PC-3 (cell line): Measurements from ENCODE around the gene LMOD1. TPM values are rescaled to one million over a fixed set of nuclear protein-coding genes. Genes with fewer than 3 reads are reported as not detected.
A peak's percentile ranks its signal among the peaks of the same experiment; 100 is the strongest.

Experiments
- ATAC-seq: fragments of 200-7000 bp; cut with Tn5 transposase; 2 replicates; pipeline ENCODE4 v1.9.1; 2020; ENCODE audit warnings: mild to moderate bottlenecking, moderate library complexity
- BruUV-seq: library from RNA; stranded (reverse); fragments of 400-500 nt; replicated peaks from 2 replicates; lab custom pipeline; 2021; lab: Mats Ljungman, UMichigan
- CTCF ChIA-PET: fragments of 300-600 bp; sonication (Branson Sonifier 250); formaldehyde crosslinking; loops from one replicate; lab custom pipeline; 2022; ENCODE audit warnings: antibody characterized with exemption; lab: Charles Lee
- POLR2A ChIA-PET: fragments of 300-600 bp; sonication (Branson Sonifier 250); formaldehyde crosslinking; loops from one replicate; lab custom pipeline; 2022; ENCODE audit warnings: antibody characterized with exemption; ENCODE audit not compliant: unreplicated experiment; lab: Charles Lee
- DNase-seq: peaks from one replicate; pipeline ENCODE4 v3.0.0-alpha.2; 2015
- H2AFZ ChIP-seq: fragments of 300-600 bp; sonication (generic); 2 replicates; pipeline ENCODE4 v1.6.0; 2016; ENCODE audit warnings: antibody characterized with exemption, low read length
- H3F3A ChIP-seq: fragments of 300-600 bp; sonication (generic); one replicate; pipeline ENCODE4 v1.6.0; 2017; ENCODE audit warnings: antibody characterized with exemption, low read length, control low read depth, mild to moderate bottlenecking; ENCODE audit not compliant: unreplicated experiment
- H3K27ac ChIP-seq: fragments of 300-600 bp; sonication (generic); 2 replicates; pipeline ENCODE4 v1.5.1; 2016; ENCODE audit warnings: mild to moderate bottlenecking, low read length
- H3K27me3 ChIP-seq: fragments of 300-600 bp; sonication (generic); 2 replicates; pipeline ENCODE4 v1.6.1; 2016; ENCODE audit warnings: low read length, mixed read lengths
- H3K36me3 ChIP-seq: fragments of 300-600 bp; sonication (generic); 2 replicates; pipeline ENCODE4 v1.6.1; 2016; ENCODE audit warnings: low read depth, mixed run types, low read length, mixed read lengths
- H3K4me1 ChIP-seq: fragments of 300-600 bp; sonication (generic); 2 replicates; pipeline ENCODE4 v1.5.1; 2016; ENCODE audit warnings: low read length; ENCODE audit not compliant: insufficient read depth
- H3K4me2 ChIP-seq: fragments of 300-600 bp; sonication (generic); 2 replicates; pipeline ENCODE4 v1.6.0; 2016; ENCODE audit warnings: low read length
- H3K4me3 ChIP-seq: fragments of 300-600 bp; sonication (generic); 2 replicates; pipeline ENCODE4 v1.5.1; 2016; ENCODE audit warnings: mild to moderate bottlenecking, low read length, mixed read lengths
- H3K79me2 ChIP-seq: fragments of 300-600 bp; sonication (generic); 2 replicates; pipeline ENCODE4 v1.6.1; 2017; ENCODE audit warnings: low read length, mixed read lengths
- H3K9ac ChIP-seq: fragments of 300-600 bp; sonication (generic); 2 replicates; pipeline ENCODE4 v1.6.0; 2016; ENCODE audit warnings: mild to moderate bottlenecking, low read length
- H3K9me2 ChIP-seq: fragments of 300-600 bp; sonication (generic); replicated peaks from 2 replicates; pipeline ENCODE4 v1.6.1; 2016; ENCODE audit warnings: mixed run types, low read length, mixed read lengths
- H3K9me3 ChIP-seq: fragments of 300-600 bp; sonication (generic); 2 replicates; pipeline ENCODE4 v1.6.1; 2016; ENCODE audit warnings: low read length, mixed read lengths
- H4K20me1 ChIP-seq: fragments of 300-600 bp; sonication (generic); 2 replicates; pipeline ENCODE4 v1.6.1; 2016; ENCODE audit warnings: low read length, mixed read lengths
- CTCF ChIP-seq: fragments of 300-600 bp; sonication (generic); conservative IDR thresholded peaks from 2 replicates; pipeline ENCODE4 v1.5.1; 2017; ENCODE audit warnings: antibody characterized with exemption, low read depth, mild to moderate bottlenecking, low read length
- EZH2 ChIP-seq: fragments of 300-600 bp; sonication (generic); IDR thresholded peaks from one replicate; pipeline ENCODE4 v1.6.1; 2017; ENCODE audit warnings: antibody characterized with exemption, mild to moderate bottlenecking, low read length; ENCODE audit not compliant: unreplicated experiment
- EZH2phosphoT487 ChIP-seq: fragments of 300-600 bp; sonication (generic); IDR thresholded peaks from 2 replicates; pipeline ENCODE4 v1.6.1; 2018; ENCODE audit warnings: mild to moderate bottlenecking, antibody characterized with exemption, low read length, borderline replicate concordance
- intact Hi-C: fragments of 100-400 bp; cut with micrococcal nuclease; formaldehyde crosslinking; loops from 2 replicates; pipeline ENCODE4 v1.9.0; 2023
- total RNA-seq: library from RNA; depleted of rRNA; stranded (reverse); fragments of >200 nt; gene quantifications from 2 replicates; pipeline ENCODE4 v1.2.3, GENCODE V29; 2014

The LMOD1 gene
- total RNA-seq, 1 experiment from 2014 or later: 0.07 TPM

- no peak overlapping the region for H3K27ac ChIP-seq
- H3K9me2 ChIP-seq: no peaks in the 10 kb centered on the region
- ChIA-PET CTCF (interaction anchor here (0.6 kb wide), 2 partner anchors 40 to 55 kb away, joined by 3 to 5 read pairs; no protein-coding TSS in a partner anchor), POLR2A (no interaction called here)
- TF ChIP-seq EZH2phosphoT487 (no peak), EZH2 (no peak), CTCF (no peak)
- H3K9me3 ChIP-seq: no peaks in the 10 kb centered on the region
- no peak overlapping the region for H3K4me3 ChIP-seq
- no TSS peak for BruUV-seq
- peaks cover 6% of the 10 kb centered on the region; the same call in 1 of the 2 replicates for H3K4me1 ChIP-seq
- H3K4me2 ChIP-seq: no peak overlapping the region
- H2AFZ ChIP-seq: no peak overlapping the region
- ATAC-seq (peak; percentile 97), DNase-seq (peak; percentile 49)
- no peaks in the 10 kb centered on the region for H3K36me3 ChIP-seq
- no peaks in the 10 kb centered on the region for H3F3A ChIP-seq
- no peak overlapping the region for H3K9ac ChIP-seq
- no peaks in the 10 kb centered on the region for H3K27me3 ChIP-seq
- no peaks in the 10 kb centered on the region for H4K20me1 ChIP-seq
- intact Hi-C loops: no loop called here
- no peaks in the 10 kb centered on the region for H3K79me2 ChIP-seq
Observed at GRCh38 chr1:201937624-201938213, 8.6 kb downstream of the LMOD1 start.

DNA sequence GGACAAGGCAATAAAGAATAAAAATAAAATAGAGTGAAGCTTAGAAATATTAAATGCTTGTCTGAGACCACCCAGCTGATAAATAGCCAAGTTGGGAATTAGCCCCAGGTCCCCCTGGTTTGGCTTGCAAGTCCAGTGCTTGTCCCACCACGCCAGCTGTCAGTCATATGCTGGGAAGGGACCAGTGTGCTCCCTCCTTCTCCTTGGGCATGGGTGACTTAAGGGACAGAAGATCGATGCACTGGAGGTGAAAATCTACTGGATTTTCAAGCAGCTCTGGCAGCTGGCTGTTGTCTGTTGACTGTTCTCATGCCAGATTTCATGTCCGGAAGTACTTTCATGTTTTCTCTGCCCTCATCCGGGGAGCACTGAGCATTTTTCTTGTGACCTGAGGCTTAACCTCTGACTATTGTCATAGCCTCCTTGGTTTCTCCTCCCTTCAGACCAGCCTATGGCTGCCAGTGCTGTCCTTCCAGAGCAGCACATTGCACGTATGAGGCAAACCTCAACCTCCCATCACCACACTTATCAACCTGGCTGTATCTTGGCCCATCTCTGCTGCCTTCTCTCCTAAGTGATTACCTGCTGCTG, 12.4 kb downstream of the LMOD1 start:
- Histone ChIP-seq H3K4me3 (no peak overlapping the region), H3K9ac (no peak overlapping the region), H4K20me1 (no peaks in the 10 kb centered on the region), H3K9me2 (no peaks in the 10 kb centered on the region), H2AFZ (no peak overlapping the region), H3F3A (no peaks in the 10 kb centered on the region), H3K27ac (no peak overlapping the region), H3K36me3 (no peaks in the 10 kb centered on the region), H3K4me1 (peaks cover 6% of the 10 kb centered on the region; the same call in 1 of the 2 replicates), H3K79me2 (no peaks in the 10 kb centered on the region), H3K4me2 (no peak overlapping the region), H3K9me3 (no peaks in the 10 kb centered on the region), H3K27me3 (no peaks in the 10 kb centered on the region)
- intact Hi-C loops: loop anchor here (5.0 kb wide), 1 partner anchor 37 kb away; no protein-coding TSS in a partner anchor
- BruUV-seq: no TSS peak
- ChIA-PET POLR2A (no interaction called here), CTCF (no interaction called here)
- TF ChIP-seq CTCF (no peak), EZH2phosphoT487 (no peak), EZH2 (no peak)
- no peak for ATAC-seq
- no peak for DNase-seq

- ATAC-seq (no peak), DNase-seq (no peak)
- no peaks in the 10 kb centered on the region for H3K79me2 ChIP-seq
- H3K36me3 ChIP-seq: no peaks in the 10 kb centered on the region
- no peaks in the 10 kb centered on the region for H4K20me1 ChIP-seq
- H3F3A ChIP-seq: no peaks in the 10 kb centered on the region
- POLR2A ChIA-PET: interaction anchor here (0.6 kb wide), 1 partner anchor 15 kb away, joined by 4 read pairs; the partner anchor contains the start of gene LMOD1
- no TSS peak for BruUV-seq
- CTCF ChIA-PET: no interaction called here
- H3K4me1 ChIP-seq: no peaks in the 10 kb centered on the region
- H2AFZ ChIP-seq: no peak overlapping the region
- H3K27ac ChIP-seq: no peak overlapping the region
- H3K9me3 ChIP-seq: no peaks in the 10 kb centered on the region
- H3K9me2 ChIP-seq: no peaks in the 10 kb centered on the region
- H3K27me3 ChIP-seq: no peaks in the 10 kb centered on the region
- no peak for TF ChIP-seq CTCF
- no peak for TF ChIP-seq EZH2phosphoT487
- TF ChIP-seq EZH2: no peak
- intact Hi-C loops: loop anchor here (5.0 kb wide), 1 partner anchor 34 kb away; no protein-coding TSS in a partner anchor
- H3K9ac ChIP-seq: no peak overlapping the region
- no peak overlapping the region for H3K4me3 ChIP-seq
- no peak overlapping the region for H3K4me2 ChIP-seq
Observed at GRCh38 chr1:201930803-201931202, 15.5 kb downstream of the LMOD1 start.
